ENCODE data around the gene ARHGAP12.

ARHGAP12 gene

DNA sequence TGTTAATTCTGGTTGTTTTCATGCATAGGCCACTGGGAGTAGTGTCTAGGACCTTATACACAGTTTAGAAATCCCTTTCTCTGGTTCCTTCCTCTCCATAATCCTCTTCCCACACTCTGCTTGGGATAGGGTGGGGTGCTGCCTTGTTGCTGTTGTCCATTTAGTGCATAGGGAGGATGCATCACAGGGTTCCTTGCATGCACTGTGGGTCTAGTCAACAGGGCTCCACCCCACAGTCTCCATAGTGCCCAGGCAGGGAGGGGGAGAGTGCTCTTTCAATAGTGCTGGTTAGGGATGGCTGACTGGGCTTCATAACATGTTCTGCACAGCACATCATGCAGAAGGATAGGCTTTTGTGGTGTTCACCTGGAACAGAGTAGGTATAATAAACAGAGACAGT lies 81.1 kb downstream of the ARHGAP12 start:
- H3K9me2 ChIP-seq (ENCODE audit: low read depth, low read length), result no peaks in the 10 kb centered on the region
- no peaks in the 10 kb centered on the region for H3F3A ChIP-seq (ENCODE audit: insufficient read depth, low read length)
- no peak overlapping the region for H3K27ac ChIP-seq (ENCODE audit: low read depth, low read length, poor library complexity, severe bottlenecking)
- no peaks in the 10 kb centered on the region for H3K36me3 ChIP-seq (ENCODE audit: insufficient read depth, low read length)
- no peaks in the 10 kb centered on the region for H3K4me1 ChIP-seq (ENCODE audit: insufficient read depth, low read length, severe bottlenecking)
- no peak overlapping the region for H2AFZ ChIP-seq (ENCODE audit: low read length)
- H3K9ac ChIP-seq (ENCODE audit: low read length), result no peak overlapping the region
- H3K4me3 ChIP-seq (ENCODE audit: low read depth, low read length, poor library complexity, severe bottlenecking), result no peak overlapping the region
- H3K9me3 ChIP-seq (ENCODE audit: low read length), result no peaks in the 10 kb centered on the region
- H4K20me1 ChIP-seq (ENCODE audit: insufficient read depth, low read length), result no peaks in the 10 kb centered on the region
- TF ChIP-seq, protein P1, sequence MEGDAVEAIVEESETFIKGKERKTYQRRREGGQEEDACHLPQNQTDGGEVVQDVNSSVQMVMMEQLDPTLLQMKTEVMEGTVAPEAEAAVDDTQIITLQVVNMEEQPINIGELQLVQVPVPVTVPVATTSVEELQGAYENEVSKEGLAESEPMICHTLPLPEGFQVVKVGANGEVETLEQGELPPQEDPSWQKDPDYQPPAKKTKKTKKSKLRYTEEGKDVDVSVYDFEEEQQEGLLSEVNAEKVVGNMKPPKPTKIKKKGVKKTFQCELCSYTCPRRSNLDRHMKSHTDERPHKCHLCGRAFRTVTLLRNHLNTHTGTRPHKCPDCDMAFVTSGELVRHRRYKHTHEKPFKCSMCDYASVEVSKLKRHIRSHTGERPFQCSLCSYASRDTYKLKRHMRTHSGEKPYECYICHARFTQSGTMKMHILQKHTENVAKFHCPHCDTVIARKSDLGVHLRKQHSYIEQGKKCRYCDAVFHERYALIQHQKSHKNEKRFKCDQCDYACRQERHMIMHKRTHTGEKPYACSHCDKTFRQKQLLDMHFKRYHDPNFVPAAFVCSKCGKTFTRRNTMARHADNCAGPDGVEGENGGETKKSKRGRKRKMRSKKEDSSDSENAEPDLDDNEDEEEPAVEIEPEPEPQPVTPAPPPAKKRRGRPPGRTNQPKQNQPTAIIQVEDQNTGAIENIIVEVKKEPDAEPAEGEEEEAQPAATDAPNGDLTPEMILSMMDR (IDR thresholded peaks at IDR 0.05; ENCODE audit: low read length), result no peak
- no peak for TF ChIP-seq EZH2 (IDR thresholded peaks at IDR 0.05; ENCODE audit: borderline replicate concordance, low read length)
- H3K27me3 ChIP-seq (ENCODE audit: insufficient read depth, low read length), result no peaks in the 10 kb centered on the region
- H3K4me2 ChIP-seq (ENCODE audit: low read length), result no peak overlapping the region
- no peaks in the 10 kb centered on the region for H3K79me2 ChIP-seq (ENCODE audit: insufficient read depth, low read length)

DNA sequence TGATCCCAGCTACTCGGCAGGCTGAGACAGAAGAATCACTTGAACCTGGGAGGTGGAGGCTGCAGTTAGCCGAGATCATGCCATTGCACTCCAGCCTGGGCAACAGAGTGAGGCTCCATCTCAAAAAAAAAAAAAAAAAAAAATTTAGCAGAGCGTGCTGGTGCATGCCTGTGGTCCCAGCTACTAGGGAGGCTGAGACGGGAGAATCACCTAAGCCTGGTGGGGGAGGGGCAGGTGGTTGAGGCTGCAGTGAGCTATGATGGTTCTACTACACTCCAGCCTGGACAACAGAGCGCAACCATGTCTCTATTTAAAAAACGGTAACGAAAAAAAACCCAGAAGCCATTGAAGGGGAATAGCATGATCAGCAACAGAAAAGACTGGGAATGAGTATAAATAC lies 89.9 kb downstream of the ARHGAP12 start:
- Histone ChIP-seq H3K9me2 (ENCODE audit: low read depth, low read length) (no peaks in the 10 kb centered on the region), H3K4me2 (ENCODE audit: low read length) (no peak overlapping the region), H3K36me3 (ENCODE audit: insufficient read depth, low read length) (no peaks in the 10 kb centered on the region), H2AFZ (ENCODE audit: low read length) (no peak overlapping the region), H3K9me3 (ENCODE audit: low read length) (no peaks in the 10 kb centered on the region), H3K4me3 (ENCODE audit: low read depth, low read length, poor library complexity, severe bottlenecking) (no peak overlapping the region), H3K27me3 (ENCODE audit: insufficient read depth, low read length) (no peaks in the 10 kb centered on the region), H3F3A (ENCODE audit: insufficient read depth, low read length) (no peaks in the 10 kb centered on the region), H3K27ac (ENCODE audit: low read depth, low read length, poor library complexity, severe bottlenecking) (no peak overlapping the region), H3K79me2 (ENCODE audit: insufficient read depth, low read length) (no peaks in the 10 kb centered on the region), H3K9ac (ENCODE audit: low read length) (no peak overlapping the region), H4K20me1 (ENCODE audit: insufficient read depth, low read length) (no peaks in the 10 kb centered on the region), H3K4me1 (ENCODE audit: insufficient read depth, low read length, severe bottlenecking) (peaks cover 7% of the 10 kb centered on the region)
- TF ChIP-seq, protein P1 (IDR thresholded peaks at IDR 0.05; ENCODE audit: low read length), result no peak
- no peak for TF ChIP-seq EZH2 (IDR thresholded peaks at IDR 0.05; ENCODE audit: borderline replicate concordance, low read length)

DNA sequence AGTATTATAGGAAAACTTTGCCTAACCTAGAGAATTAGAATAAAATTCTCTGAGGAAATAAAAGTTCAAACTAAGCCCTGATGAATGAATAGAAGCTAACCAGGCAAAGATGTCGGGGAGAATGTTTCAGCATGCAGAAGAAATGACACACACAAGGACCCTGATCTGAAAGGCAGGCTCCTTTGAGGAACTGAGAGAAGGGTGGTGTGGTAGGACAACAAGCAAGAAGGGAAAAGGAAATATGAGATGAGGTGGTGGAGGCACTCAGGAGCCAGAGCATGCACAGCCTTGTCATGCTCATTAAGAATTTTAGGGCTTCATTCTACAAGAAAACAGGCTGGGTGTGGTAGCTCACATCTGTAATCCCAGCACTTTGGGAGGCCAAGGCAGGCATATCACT lies 90.6 kb downstream of the ARHGAP12 start:
- Histone ChIP-seq H3K4me3 (ENCODE audit: low read depth, low read length, poor library complexity, severe bottlenecking) (no peak overlapping the region), H3K27ac (ENCODE audit: low read depth, low read length, poor library complexity, severe bottlenecking) (no peak overlapping the region), H3K79me2 (ENCODE audit: insufficient read depth, low read length) (no peaks in the 10 kb centered on the region), H3K9me3 (ENCODE audit: low read length) (no peaks in the 10 kb centered on the region), H3K9ac (ENCODE audit: low read length) (no peak overlapping the region), H3K4me1 (ENCODE audit: insufficient read depth, low read length, severe bottlenecking) (peaks cover 7% of the 10 kb centered on the region), H4K20me1 (ENCODE audit: insufficient read depth, low read length) (no peaks in the 10 kb centered on the region), H3K9me2 (ENCODE audit: low read depth, low read length) (no peaks in the 10 kb centered on the region), H3F3A (ENCODE audit: insufficient read depth, low read length) (no peaks in the 10 kb centered on the region), H3K4me2 (ENCODE audit: low read length) (no peak overlapping the region), H2AFZ (ENCODE audit: low read length) (no peak overlapping the region), H3K36me3 (ENCODE audit: insufficient read depth, low read length) (no peaks in the 10 kb centered on the region), H3K27me3 (ENCODE audit: insufficient read depth, low read length) (no peaks in the 10 kb centered on the region)
- TF ChIP-seq, protein P1 (IDR thresholded peaks at IDR 0.05; ENCODE audit: low read length), result no peak
- no peak for TF ChIP-seq EZH2 (IDR thresholded peaks at IDR 0.05; ENCODE audit: borderline replicate concordance, low read length)
